HPDE6-E6E7 (cell line): Measurements from ENCODE around the gene ASNS.

Experiments
- DNase-seq: peaks from one replicate; pipeline ENCODE4 v3.0.0; 2011; ENCODE audit warnings: missing footprints; ENCODE audit errors: extremely low spot score

Gene ASNS

GRCh38 chr7:97842772-97843345 is 29.3 kb downstream of the ASNS start:
- DNase-seq = no peak

- no peak for DNase-seq
Observed at GRCh38 chr7:97842006-97842405, 30.2 kb downstream of the ASNS start.

GRCh38 chr7:97835296-97836138 is 36.7 kb downstream of the ASNS start:
- DNase-seq = no peak

GRCh38 chr7:97819161-97819560 is 53.0 kb downstream of the ASNS start:
- DNase-seq = no peak

GRCh38 chr7:97818066-97818663 is 54.0 kb downstream of the ASNS start:
- no peak for DNase-seq
